ENCODE measurements around the gene RAB38.
A peak's percentile ranks its signal among the peaks of the same experiment; 100 is the strongest.

The RAB38 gene

GRCh38 chr11:88169471-88169870 lies 5.8 kb downstream of the RAB38 start:
- no peak for DNase-seq

GRCh38 chr11:88167853-88168252 lies 7.4 kb downstream of the RAB38 start:
- DNase-seq, result no peak

GRCh38 chr11:88164806-88165585 lies 10.2 kb downstream of the RAB38 start:
- no peak for DNase-seq

GRCh38 chr11:88164320-88164719 lies 10.9 kb downstream of the RAB38 start:
- DNase-seq, result no peak

GRCh38 chr11:88158081-88158480 lies 17.2 kb downstream of the RAB38 start:
- no peak for DNase-seq

GRCh38 chr11:88157370-88157769 lies 17.9 kb downstream of the RAB38 start:
- DNase-seq, result no peak

GRCh38 chr11:88152381-88152780 lies 22.9 kb downstream of the RAB38 start:
- no peak for DNase-seq

- DNase-seq, result no peak
Measured at GRCh38 chr11:88151709-88152265, 23.5 kb downstream of the RAB38 start.

- no peak for DNase-seq
Measured at GRCh38 chr11:88146106-88146505, 29.1 kb downstream of the RAB38 start.

- DNase-seq, result no peak
Measured at GRCh38 chr11:88139865-88140264, 35.4 kb downstream of the RAB38 start.

GRCh38 chr11:88131764-88132470 lies 43.3 kb downstream of the RAB38 start:
- DNase-seq, result no peak

- no peak for DNase-seq
Measured at GRCh38 chr11:88122956-88123355, 52.3 kb downstream of the RAB38 start.

GRCh38 chr11:88119561-88119960 lies 55.7 kb downstream of the RAB38 start:
- no peak for DNase-seq

GRCh38 chr11:88117281-88117858 lies 57.9 kb downstream of the RAB38 start:
- no peak for DNase-seq

GRCh38 chr11:88115828-88116755 lies 59.2 kb downstream of the RAB38 start:
- DNase-seq, result no peak

- DNase-seq, result no peak
Measured at GRCh38 chr11:88114486-88115045, 60.7 kb downstream of the RAB38 start.

- DNase-seq, result no peak
Measured at GRCh38 chr11:88106666-88107065, 68.6 kb downstream of the RAB38 start.

GRCh38 chr11:88105951-88106350 lies 69.3 kb downstream of the RAB38 start:
- DNase-seq, result no peak

GRCh38 chr11:88105526-88105925 lies 69.7 kb downstream of the RAB38 start:
- DNase-seq, result no peak

- no peak for DNase-seq
Measured at GRCh38 chr11:88104408-88104807, 70.8 kb downstream of the RAB38 start.

GRCh38 chr11:88103337-88104206 lies 71.7 kb downstream of the RAB38 start:
- DNase-seq, result peak; percentile 0

All from activated effector memory CD4-positive, alpha-beta T cell treated with Interleukin-2 at 50 U/mL for 16 hours (primary cell).